Neural progenitor cell (in vitro differentiated cells): Measurements from ENCODE around the gene RUFY4.

Source experiments
- EZH2 ChIP-seq: fragments of 200-600 bp; sonication (generic); IDR thresholded peaks from 2 replicates; pipeline ENCODE4 v1.6.1; 2017; ENCODE audit warnings: antibody characterized with exemption, mild to moderate bottlenecking, moderate library complexity
- EZH2phosphoT487 ChIP-seq: fragments of 200-600 bp; sonication (generic); IDR thresholded peaks from 2 replicates; pipeline ENCODE4 v1.6.1; 2017; ENCODE audit warnings: antibody characterized with exemption
- TF ChIP-seq, protein P1 (sequence below): fragments of 200-600 bp; sonication (generic); IDR thresholded peaks from 2 replicates; pipeline ENCODE4 v1.5.1; 2017; ENCODE audit warnings: antibody characterized with exemption, mild to moderate bottlenecking

DNA sequence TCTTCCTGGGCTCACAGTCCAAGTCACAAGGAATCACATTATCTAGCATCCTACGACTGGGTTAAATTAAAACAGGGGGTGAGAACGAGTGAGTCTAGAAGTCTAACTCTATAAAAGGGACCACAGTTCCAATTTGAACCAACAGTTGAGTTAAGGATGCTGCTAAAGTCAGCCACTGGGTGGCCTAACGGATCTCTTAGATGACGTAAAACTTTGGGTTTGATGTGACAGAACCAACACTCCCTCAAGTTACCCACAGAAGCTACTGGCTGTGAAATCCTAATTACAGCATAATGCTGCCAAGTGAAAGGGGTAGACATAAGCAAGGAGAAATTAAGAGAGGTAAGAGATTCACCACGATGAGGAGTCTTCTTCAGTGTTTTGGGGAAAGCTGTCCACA is 32.7 kb upstream of the RUFY4 start:
- TF ChIP-seq, protein P1, sequence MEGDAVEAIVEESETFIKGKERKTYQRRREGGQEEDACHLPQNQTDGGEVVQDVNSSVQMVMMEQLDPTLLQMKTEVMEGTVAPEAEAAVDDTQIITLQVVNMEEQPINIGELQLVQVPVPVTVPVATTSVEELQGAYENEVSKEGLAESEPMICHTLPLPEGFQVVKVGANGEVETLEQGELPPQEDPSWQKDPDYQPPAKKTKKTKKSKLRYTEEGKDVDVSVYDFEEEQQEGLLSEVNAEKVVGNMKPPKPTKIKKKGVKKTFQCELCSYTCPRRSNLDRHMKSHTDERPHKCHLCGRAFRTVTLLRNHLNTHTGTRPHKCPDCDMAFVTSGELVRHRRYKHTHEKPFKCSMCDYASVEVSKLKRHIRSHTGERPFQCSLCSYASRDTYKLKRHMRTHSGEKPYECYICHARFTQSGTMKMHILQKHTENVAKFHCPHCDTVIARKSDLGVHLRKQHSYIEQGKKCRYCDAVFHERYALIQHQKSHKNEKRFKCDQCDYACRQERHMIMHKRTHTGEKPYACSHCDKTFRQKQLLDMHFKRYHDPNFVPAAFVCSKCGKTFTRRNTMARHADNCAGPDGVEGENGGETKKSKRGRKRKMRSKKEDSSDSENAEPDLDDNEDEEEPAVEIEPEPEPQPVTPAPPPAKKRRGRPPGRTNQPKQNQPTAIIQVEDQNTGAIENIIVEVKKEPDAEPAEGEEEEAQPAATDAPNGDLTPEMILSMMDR: peak; percentile 18
- no peak for TF ChIP-seq EZH2phosphoT487
- TF ChIP-seq EZH2: no peak
